GM19438 (cell line): ENCODE data around the gene OR10AD1.
"Not testable (repeated sequence)": the region's sequence is repeated elsewhere in the genome, so short reads cannot be mapped to it uniquely, and the experiment has no call there.

Source experiments
- ATAC-seq: cut with Tn5 transposase; IDR thresholded peaks from one replicate; pipeline ENCODE4 v1.9.1; 2021; ENCODE audit warnings: low read depth; ENCODE audit not compliant: unreplicated experiment

OR10AD1 gene, protein sequence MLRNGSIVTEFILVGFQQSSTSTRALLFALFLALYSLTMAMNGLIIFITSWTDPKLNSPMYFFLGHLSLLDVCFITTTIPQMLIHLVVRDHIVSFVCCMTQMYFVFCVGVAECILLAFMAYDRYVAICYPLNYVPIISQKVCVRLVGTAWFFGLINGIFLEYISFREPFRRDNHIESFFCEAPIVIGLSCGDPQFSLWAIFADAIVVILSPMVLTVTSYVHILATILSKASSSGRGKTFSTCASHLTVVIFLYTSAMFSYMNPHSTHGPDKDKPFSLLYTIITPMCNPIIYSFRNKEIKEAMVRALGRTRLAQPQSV

DNA sequence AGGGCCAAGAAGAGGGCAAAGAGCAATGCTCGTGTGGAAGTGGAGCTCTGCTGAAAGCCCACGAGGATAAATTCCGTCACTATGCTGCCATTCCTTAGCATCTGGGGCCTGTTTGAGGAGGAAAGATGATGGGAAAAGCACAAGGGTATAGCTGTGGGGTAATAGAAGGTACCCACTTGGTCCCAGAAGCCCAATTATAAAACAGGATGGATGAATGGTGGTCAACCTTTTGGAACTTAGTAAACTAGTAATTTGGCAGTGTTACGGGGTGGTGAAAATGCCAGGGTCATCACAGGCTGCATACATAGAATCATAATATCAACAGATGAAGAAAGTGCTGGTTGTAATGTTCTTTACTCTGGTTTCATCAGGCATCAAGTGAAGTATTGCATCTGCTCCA, at the start of gene OR10AD1:
TSS of gene OR10AD1 (minus strand) at position 101 of the 400 bp plus-strand sequence. CDS start at position 101, 0 bp downstream.
- no peak for ATAC-seq

DNA sequence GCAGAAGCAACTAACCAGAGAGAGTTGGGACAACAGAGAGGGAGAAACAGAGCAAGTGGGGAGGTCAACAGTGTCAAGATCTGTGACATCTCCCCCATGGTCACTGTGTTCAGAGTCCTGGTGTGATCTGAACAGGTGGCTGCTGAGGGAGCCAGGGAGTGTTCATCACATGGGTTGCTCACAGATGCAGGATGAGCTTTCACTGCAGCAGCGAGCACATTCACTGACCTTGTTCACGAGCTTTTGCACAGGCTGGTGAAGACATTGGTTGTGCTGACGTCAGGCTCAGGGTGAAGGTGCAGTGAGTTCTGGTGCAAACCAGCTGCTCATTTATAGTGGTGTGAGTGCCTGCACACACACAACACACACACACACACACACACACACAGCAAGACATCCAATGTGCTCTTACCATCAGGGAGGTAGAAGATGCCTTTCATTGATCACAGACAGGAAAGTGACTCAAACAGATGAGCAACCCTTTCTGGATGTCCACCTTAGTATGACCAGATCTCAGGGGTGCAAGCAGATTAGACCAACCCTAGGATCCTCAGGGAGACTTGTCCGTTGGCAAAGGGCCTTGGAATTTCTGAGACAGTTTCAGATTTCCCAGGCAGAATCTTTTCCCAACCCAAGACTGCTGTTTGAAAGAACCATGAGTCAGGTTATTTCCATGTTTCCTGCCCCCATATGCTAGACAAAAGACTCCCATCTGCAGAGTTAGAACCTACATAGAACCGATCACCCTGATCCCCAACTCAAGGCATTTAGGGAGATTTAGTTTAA, 44.3 kb upstream of the OR10AD1 start:
- ATAC-seq, result no peak

DNA sequence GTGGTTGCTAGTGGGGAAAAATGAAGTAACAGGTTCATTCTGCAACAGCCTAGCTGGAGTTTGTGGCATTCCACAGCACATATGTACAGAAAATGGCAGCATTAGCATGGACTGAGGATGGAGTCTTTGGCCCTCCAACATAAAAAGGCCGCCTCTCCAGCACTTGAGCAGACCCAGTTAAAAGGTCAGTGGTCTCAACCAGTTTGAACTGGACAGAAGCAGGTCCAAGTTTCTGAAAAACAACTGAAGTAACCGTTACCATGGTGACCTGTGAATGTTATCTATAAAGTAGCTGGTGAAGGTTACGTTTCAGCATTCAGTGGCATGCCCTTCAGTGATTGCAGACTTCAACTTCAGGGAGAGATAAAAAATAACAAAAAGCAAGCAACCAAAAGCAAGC, 34.1 kb upstream of the OR10AD1 start:
- ATAC-seq, result no peak

DNA sequence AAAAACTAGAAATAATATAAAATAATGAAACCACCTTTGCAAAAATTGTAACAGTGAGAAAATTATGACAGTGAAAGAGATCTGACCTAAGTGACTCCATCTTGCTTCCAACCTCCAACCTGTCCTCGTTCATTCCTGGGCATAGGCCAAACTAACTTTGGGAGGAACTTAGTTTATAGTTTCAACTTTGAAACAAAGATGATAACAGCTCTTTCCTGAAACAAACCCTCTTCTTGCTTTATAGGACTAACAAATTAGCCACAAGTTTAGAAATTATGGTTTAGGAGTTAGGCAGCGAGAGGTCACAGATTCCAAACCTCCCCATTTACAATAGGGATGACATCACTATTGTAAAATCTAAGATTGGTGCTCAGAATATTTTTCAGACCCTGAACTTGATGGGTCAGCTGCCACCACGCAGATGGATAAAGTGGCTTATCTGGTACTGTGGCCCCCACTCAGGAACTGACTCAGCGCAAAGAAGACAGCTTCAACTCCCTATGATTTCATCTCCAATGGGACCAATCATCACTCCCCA, 32.8 kb upstream of the OR10AD1 start:
- ATAC-seq, result no peak

DNA sequence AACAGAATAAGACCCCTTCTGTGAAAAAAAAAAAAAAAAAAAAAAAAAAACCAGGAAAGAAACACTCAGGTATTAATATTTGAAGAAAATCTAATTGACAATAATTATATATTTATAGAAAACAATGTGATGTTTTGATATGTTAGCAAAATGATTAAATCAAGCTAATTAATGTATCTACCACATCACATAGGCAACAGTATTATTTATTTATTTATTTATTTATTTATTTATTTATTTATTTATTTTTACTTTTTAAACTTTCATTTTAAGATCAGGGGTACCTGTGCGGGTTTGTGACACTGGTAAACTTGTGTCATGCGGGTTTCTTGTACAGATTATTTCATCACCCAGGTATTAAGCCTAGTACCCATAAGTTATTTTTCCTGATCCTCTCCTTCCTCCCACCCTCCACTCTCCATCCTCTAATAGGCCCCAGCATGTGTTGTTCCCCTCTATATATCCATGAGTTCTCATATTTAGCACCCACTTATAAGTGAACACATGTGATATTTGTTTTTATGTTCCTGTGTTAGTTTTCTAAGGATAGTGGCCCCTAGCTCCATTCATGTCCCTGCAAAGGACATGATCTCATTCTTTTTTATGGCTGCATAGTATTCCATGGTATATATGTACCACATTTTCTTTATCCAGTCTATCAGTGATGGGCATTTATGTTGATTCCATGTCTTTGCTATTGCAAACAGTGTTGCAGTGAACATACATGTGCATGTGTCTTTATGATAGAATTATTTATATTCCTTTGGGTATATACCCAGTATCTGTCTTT, 28.3 kb upstream of the OR10AD1 start:
- not testable (repeated sequence) for ATAC-seq

- ATAC-seq, result not testable (repeated sequence)
These were observed 21.4 kb upstream of the OR10AD1 start for GRCh38 chr12:48224533-48224932.

GRCh38 chr12:48221645-48222044, 18.6 kb upstream of the OR10AD1 start:
- ATAC-seq, result no peak

DNA sequence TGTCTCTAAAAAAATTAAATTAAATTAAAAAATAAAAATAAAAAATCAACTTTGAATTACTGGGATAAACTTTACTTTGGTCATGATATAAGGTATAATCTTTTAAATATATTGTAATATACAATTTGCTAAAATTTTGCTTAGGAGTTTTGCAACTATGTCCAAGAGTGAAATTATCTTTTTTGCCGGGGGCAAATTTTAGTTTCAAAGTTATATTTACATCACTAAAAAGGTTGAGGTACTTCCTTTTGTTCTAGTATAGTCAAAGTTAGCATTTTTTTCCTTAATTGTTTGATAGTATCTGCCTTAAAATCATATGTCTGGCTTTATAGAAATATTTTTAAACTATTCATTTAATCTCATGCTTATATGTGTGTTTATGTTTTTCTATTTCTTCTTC, 17.6 kb upstream of the OR10AD1 start:
- ATAC-seq, result no peak

- no peak for ATAC-seq
These were observed 16.5 kb upstream of the OR10AD1 start for GRCh38 chr12:48219631-48220030.

GRCh38 chr12:48216785-48217184, 13.7 kb upstream of the OR10AD1 start:
- no peak for ATAC-seq

DNA sequence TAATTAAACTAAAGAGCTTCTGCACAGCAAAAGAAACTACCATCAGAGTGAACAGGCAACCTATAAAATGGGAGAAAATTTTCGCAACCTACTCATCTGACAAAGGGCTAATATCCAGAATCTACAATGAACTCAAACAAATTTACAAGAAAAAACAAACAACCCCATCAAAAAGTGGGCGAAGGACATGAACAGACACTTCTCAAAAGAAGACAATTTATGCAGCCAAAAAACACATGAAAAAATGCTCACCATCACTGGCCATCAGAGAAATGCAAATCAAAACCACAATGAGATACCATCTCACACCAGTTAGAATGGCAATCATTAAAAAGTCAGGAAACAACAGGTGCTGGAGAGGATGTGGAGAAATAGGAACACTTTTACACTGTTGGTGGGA, 6.4 kb upstream of the OR10AD1 start:
- ATAC-seq, result not testable (repeated sequence)

GRCh38 chr12:48202766-48203165, 326 bp downstream of the OR10AD1 start:
- no peak for ATAC-seq

GRCh38 chr12:48201516-48201915, 1.6 kb downstream of the OR10AD1 start:
- no peak for ATAC-seq

- ATAC-seq, result no peak
These were observed 2.0 kb downstream of the OR10AD1 start for GRCh38 chr12:48201091-48201490.

DNA sequence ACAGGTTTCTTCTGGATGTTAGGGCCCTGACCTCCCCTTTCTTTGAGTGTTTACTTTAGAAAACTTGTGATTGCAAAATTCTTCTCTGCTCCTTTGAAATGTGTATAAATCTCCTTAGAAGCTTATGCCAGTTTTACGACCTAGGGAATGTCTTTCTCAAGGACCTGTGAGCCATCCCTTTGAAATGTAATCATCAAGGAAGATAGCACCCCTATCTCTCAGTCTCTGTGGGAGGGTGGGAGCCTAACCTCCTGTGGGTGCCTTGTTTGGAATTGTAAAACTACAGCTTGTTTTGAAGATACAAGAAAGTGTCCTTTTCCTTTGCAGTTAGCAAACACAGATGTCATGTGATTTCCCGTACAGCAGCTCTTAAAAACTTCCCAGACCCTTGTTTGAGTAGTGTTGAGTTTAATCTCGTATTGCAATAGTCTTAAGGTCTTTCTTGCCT, 3.3 kb downstream of the OR10AD1 start:
- no peak for ATAC-seq

DNA sequence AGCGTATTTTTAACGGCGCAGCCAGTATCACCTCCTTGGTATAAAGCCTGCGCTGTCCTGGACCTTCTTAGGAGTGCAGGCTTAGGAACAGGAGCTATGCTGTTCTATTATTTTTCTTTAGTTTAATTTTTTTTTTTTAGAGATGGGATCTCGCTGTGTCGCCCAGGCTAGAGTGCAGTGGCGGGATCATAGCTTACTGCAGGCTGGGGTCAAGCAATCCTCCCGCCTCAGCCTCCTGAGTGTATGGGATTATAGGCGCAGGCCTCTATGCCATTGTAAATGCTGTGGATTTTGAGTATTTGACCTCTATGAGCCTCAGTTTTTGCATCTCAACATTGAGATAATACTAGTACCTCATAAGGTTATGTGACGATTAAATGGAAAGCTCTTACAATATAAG, 4.1 kb downstream of the OR10AD1 start:
- no peak for ATAC-seq

- peak; percentile 32 for ATAC-seq
These were observed 4.5 kb downstream of the OR10AD1 start for GRCh38 chr12:48198672-48198971.

DNA sequence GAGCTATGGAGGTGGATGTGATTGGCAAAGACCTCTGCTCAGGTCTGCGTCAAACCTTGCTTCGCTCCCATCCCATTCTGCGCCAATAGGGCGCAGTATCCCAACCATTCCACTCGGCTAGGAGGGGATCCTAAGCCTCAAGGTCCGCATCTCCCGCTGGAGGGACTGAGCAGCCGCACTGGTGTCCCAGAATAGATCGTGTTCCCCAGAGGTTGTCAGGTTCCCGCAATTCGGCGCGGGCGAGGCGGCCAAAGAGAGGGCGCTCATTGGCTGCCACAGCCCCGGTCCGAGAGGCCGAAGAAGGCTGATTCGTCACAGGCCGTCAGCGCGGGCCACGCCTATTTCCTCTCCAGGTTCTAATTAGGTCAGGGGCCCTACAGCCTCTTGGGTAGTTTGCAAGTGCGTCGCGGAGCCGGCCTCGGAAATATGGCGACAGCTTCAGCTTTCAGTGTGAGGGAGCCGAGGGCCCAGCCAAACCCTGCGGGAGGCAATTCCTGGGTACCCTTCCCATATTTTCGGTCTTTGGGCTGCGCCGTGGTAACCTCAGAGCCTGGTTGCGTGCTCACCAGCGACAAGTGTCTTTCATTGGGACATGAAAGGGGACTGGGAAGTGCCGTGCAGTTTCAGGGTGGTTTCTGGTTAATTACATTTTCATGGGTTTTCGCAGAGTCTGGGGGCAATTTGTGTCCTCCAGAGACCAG, 5.0 kb downstream of the OR10AD1 start:
- ATAC-seq, result peak; percentile 99

DNA sequence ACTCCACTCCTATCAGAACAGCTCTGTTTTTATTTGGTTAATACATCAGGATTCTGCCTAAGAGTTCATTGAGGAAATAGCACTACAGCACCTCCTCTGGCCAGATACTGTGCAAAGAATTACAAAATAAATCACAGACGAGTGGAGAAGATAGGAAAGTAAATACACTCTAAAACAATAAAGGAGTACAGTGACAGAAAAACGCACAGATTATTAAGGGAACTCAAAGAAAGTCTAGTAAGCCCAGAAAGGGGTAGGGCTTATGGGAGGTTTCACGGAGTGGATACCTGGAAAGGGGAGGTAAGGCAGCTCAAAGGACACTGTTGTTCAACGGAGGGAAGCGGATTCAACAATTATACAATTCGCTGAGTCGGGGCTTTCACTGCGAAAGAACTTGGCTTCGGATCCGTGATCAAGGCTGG, 5.5 kb downstream of the OR10AD1 start:
- ATAC-seq, result no peak

GRCh38 chr12:48194799-48195201, 8.3 kb downstream of the OR10AD1 start:
- no peak for ATAC-seq
